Astrocyte of the spinal cord (primary cell): ENCODE measurements around the gene GDA.

Source experiments
- DNase-seq: peaks from one replicate; pipeline ENCODE4 v3.0.0; 2011; ENCODE audit warnings: low read depth, low spot score
- H3K4me3 ChIP-seq: 2 replicates; pipeline ENCODE4 v1.5.1; 2011; ENCODE audit warnings: low read depth, mild to moderate bottlenecking, low read length, moderate library complexity
- CTCF ChIP-seq: IDR thresholded peaks from 2 replicates; pipeline ENCODE4 v1.5.1; 2012; ENCODE audit warnings: low read depth, mild to moderate bottlenecking, low read length, inconsistent platforms
- in situ Hi-C: cut with HindIII; loops from 2 replicates; pipeline ENCODE4 v1.10.0; 2017; ENCODE audit warnings: low sequenced_read_pairs

GDA gene

GRCh38 chr9:72149231-72149975 lies at the start of gene GDA:
GDA (plus strand) TSS chr9:72149440; CDS start chr9:72149560, 120 bp downstream.
- TF ChIP-seq CTCF: no peak
- no peak within 1 kb of the TSS for H3K4me3 ChIP-seq
- in situ Hi-C loops: no loop called here
- DNase-seq: no peak

GRCh38 chr9:72102520-72102919 lies 46.7 kb upstream of the GDA start:
- no peak for TF ChIP-seq CTCF
- DNase-seq: no peak
- no peak overlapping the region for H3K4me3 ChIP-seq
- in situ Hi-C loops: no loop called here

DNA sequence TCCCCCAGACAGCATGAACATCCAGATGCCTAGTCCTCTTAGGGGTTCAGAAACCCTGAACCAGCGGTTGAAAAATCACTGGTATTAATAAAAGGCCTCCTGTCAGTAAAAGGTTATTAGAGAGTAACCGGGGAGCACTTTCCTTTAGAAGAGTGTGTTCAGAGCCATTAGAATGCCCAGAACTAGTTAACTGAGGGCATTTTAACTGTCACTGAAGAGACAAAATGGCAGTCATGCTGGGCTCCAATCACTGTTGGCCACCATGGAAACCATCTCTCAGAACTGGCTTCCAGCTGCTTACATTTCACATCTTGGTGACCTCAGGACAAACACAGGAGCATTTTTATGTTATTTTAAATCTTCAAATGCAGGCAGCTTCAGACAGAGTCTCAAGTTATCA lies 36.2 kb upstream of the GDA start:
- no peak for DNase-seq
- no peak for TF ChIP-seq CTCF
- in situ Hi-C loops: no loop called here
- no peak overlapping the region for H3K4me3 ChIP-seq

- DNase-seq: no peak
- in situ Hi-C loops: no loop called here
- no peak overlapping the region for H3K4me3 ChIP-seq
- TF ChIP-seq CTCF: no peak
Measured at GRCh38 chr9:72119853-72120252, 29.4 kb upstream of the GDA start.

GRCh38 chr9:72124947-72125346 lies 24.3 kb upstream of the GDA start:
- DNase-seq: no peak
- in situ Hi-C loops: no loop called here
- TF ChIP-seq CTCF: no peak
- H3K4me3 ChIP-seq: no peak overlapping the region

DNA sequence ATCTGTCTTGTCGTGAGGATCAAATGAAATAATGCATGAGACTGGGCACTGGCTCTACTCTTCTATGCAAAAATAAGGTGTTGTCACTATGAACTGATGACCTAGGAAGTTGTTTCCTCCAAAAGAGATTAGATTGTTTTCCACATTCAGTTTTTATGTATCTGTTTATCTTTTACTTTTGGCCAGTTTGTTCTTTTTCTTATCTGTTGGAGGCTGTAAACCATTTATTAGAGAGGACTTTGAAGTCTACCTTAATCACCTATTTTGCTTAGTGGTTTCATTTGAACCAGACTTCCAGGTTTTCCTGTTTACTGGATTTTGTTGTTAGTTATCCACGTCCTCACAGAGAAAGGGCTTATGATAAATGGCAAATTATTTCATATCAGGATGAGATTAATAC lies 21.5 kb upstream of the GDA start:
- no peak for TF ChIP-seq CTCF
- in situ Hi-C loops: no loop called here
- no peak for DNase-seq
- no peak overlapping the region for H3K4me3 ChIP-seq

DNA sequence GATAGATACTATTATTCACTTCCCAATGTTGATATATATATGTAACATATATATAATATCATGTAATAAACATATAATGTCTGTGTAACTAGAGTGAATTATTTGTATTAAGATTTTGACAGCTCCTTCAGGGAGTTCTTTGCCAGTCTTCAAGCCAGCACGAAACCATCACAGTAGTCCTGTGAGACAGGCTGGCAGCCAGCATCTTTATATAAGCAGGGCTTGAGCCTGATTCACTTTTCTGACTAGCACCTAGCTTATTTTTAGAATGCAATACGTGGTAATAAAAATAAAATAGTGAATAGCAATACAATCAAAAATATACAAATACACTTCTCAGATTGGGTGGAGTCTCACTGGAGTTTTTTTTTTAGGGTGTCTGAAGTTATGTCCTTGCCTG lies 20.7 kb upstream of the GDA start:
- in situ Hi-C loops: no loop called here

More for the DNA sequence above, 20.7 kb upstream of the GDA start:
- no peak for TF ChIP-seq CTCF
- no peak for DNase-seq
- H3K4me3 ChIP-seq: no peak overlapping the region
